GM21737 (cell line): ENCODE measurements around the gene UGT3A2.
"Not testable (repeated sequence)": the region's sequence is repeated elsewhere in the genome, so short reads cannot be mapped to it uniquely, and the experiment has no call there.

Source experiments
- ATAC-seq: cut with Tn5 transposase; IDR thresholded peaks from one replicate; pipeline ENCODE4 v1.9.1; 2021; ENCODE audit warnings: mild to moderate bottlenecking, moderate library complexity; ENCODE audit not compliant: unreplicated experiment

UGT3A2 gene

DNA sequence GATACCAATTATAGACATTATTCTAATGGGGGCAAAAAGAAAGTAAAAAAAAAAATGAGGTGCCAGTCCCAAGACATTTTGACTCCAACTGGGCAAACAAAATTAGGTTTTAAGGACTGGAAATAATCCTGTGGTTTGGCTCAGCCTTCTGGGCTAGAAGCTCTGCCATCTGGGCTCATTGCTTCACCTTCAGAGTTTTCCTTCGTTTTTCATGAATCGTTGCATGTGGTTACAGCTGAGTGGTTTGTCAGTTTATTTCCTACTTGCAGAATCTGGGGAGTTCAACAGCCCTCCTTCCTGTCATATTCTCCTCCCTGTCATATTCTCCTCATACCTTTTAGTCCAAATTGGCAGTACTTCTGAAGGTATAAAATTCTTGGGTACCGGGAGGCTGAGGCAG is 12.0 kb downstream of the UGT3A2 start:
- ATAC-seq, result no peak

- no peak for ATAC-seq
These were observed 14.1 kb downstream of the UGT3A2 start for GRCh38 chr5:36052538-36052937.

DNA sequence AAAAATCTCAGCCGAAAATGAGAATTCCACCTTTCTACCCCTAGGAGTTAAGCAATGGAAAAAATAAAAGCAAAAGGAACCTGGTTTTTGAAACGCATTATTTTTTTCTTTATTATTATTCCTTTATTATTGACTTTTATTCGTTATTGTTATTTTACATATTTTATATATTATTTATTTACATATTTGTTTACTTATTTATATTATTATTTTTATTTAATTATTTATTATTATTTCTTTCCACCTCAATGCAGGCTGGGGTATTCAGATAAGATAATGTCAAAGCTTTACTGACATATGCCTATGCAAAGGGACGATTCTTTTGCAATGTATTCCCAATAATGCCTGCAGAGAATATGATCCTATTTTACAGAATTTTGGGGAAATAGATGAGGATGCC is 16.7 kb downstream of the UGT3A2 start:
- ATAC-seq, result no peak

DNA sequence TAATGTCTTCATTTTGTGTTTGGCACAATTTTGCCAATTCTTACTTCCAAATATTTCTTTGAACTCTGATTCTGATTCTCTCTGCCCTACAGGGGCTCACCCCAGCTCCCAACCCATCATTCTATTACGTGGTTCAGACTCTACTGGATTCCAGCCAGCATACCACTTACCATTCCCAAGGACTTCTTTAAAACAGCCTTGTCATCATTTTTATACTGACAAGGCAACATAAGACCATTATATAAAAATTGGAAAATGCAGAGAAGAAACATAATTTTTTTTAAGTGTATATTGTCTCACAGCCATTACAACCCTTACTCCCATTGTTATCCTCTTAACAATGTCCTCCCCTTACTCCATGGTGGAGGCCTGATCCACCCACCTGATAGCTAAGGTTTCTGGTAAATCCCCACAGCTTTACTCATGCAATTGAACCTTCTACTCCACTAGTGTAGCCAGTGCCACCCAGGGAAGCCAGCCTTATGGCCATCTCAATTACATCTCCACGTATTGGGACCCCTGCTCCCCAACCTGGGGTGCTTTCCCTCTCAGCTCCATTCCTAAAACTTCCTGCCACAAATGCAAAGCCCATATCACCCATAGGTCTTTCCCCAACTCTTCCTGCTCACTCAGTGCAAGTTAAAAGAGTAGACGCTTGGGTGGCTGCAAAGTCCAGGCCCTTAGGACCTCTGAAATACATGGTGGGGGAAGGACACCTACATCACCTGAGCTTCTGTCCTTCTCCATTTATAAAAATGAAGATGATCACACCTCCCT is 19.1 kb downstream of the UGT3A2 start:
- ATAC-seq, result no peak

DNA sequence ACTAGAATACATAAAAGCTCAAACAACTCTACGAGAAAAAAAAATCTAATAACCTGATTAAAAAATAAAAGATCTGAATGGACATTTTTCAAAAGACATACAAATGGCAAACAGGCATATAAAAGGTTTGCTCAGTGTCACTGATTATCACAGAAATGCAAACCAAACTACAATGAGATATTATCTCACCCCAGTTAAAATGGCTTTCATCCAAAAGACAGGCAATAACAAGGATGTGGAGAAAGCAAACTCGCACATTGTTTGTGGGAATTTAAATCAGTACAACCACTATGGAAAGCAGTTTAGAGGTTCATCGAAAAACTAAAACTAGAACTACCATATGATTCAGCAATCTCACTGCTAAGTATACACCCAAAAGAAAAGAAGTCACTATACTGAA is 20.8 kb downstream of the UGT3A2 start:
- no peak for ATAC-seq

- ATAC-seq, result no peak
These were observed 25.2 kb downstream of the UGT3A2 start for GRCh38 chr5:36041537-36041845.

DNA sequence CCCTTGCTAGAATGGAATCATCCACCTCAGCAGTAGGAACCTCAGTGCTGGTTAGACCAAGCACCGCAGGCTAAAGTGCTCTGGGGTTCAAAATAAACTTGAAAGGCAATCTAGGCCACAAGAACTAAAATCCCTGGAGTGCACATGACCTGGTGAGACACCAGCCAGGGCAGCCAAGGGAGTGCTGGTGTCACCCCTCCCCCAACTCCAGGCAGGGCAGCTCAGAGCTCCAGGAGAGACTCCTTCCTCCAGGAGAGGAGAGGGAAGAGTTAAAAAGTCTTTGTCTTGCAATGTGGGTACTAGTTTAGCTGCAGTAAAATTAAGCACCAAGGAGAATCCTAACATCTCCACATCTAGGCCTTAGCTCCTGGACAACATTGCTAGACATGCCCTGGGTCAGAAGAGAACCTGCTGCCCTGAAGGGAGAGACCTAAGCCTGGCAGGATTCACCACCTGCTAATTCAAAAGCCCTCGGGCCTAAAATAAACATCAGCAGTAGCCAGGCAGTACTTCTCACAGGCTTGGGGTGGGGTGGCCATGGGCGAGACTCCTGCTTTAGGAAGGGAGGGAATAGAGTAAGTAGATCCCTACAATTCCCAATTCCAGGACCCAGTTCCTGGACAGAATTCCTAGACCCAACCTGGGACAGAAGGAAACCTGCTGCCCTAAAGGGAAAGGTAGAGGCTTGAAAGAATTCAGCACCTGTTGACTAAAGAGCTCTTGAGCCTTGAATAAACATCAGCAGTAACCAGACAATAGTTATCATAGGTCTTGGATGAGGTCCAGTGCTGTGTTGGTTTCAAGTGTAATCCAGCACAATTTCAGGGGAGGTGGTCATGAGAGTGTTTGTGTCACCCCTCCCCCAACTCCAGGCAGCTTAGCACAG is 25.8 kb downstream of the UGT3A2 start:
- no peak for ATAC-seq

- no peak for ATAC-seq
These were observed 31.0 kb downstream of the UGT3A2 start for GRCh38 chr5:36035696-36036095.

DNA sequence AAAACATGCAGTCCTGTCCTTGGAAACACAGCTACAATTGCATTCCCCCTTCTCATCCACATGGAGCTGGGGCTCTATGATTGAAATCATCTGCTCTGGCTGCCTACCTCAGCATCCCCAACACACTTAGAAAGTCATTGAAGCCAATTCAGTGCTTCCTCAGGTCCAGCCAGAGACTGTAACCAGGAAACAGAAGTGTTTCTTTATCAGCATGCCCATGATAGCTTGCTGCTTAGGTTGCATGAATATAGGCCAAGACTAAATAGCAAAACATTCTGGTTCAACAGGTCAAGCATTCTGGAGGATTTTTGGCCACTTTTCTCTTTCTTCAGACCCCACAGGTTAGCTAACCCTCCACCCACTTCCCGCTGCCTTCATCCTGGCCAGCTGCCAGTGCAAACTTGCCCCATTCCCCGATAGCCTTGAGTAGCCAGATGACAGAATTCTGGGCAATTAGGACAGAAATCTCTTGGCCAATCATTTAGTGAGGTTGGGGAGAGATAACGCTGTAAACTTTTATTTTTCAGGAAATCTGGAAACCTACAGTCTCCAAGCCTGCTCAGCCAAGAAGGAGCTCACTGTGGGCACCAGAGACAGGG is 32.0 kb downstream of the UGT3A2 start:
- not testable (repeated sequence) for ATAC-seq

DNA sequence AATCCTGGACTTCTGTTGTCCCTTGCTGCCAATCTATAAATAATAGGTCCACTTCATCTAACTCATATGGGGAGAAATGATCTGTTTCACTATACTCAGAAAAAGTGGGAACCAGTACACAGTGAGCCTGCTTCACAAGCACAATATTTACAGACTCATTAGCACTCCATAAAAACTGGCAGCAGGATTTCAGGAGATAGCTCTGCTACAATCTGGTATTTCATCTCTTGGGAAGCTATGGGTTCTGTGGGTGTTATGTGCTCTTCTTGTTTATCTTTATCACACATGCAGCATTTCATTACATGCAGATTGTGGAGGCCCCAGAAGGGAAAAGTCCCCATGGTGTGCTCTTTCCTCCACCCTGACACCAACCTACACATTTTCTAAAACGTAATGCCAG is 33.2 kb downstream of the UGT3A2 start:
- ATAC-seq, result no peak

DNA sequence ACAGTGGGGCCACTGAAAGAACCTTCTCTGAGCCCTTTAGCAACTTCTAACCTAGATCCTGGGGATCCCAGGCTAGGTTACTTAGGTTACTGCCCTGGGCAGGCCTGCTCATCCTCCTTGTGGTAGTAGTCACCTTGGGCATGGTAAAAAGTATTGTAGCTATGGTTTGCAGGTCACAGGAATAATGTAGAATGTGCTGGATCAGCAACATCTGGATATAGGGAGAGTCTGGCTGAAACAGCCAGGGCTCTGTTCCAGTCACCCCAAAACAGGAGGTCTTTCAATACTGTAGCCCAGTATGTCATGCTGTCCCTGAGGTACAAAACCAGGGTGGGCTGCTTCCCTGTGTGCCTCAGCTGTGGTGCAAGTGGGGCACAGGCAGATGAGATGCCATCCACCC is 33.6 kb downstream of the UGT3A2 start:
- ATAC-seq, result no peak

DNA sequence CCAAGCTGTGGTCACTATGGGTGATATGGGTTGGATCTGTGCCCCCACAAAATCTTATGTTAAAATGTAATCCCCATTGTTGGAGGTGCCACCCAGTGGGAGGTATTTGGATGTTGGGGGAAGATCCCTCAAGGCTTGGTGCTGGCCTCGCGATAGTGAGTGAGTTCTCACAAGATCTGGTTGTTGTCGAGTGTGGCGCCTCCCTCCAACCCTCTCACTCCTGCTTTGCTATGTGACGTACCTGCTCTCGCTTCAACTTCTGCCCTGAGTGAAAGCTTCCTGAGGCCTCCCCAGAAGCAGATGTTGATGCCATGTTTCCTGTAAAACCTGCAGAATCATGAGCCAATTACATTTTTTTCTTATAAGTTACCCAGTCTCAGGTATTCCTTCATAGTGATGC is 35.5 kb downstream of the UGT3A2 start:
- no peak for ATAC-seq

DNA sequence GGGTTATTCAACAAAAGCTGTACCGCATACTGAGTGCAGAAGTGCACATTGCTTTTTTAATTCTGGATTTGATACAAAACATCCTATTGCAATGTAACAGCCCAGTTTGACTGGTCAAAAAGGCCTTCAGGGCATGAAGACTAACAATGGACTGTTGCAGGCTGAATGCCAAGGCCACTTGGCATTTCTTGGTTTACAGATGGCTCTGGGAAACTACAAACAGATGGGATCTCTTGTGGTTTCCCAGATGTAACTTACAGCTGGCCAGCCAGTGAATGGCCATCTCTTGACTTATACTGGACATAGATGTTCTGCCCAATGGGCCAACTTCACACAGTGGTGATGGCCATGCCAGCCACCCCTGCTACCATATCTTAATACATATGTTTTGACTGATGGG is 36.8 kb downstream of the UGT3A2 start:
- ATAC-seq, result no peak

- no peak for ATAC-seq
These were observed 37.7 kb downstream of the UGT3A2 start for GRCh38 chr5:36028816-36029465.

GRCh38 chr5:36027711-36028110 is 39.0 kb downstream of the UGT3A2 start:
- ATAC-seq, result no peak

DNA sequence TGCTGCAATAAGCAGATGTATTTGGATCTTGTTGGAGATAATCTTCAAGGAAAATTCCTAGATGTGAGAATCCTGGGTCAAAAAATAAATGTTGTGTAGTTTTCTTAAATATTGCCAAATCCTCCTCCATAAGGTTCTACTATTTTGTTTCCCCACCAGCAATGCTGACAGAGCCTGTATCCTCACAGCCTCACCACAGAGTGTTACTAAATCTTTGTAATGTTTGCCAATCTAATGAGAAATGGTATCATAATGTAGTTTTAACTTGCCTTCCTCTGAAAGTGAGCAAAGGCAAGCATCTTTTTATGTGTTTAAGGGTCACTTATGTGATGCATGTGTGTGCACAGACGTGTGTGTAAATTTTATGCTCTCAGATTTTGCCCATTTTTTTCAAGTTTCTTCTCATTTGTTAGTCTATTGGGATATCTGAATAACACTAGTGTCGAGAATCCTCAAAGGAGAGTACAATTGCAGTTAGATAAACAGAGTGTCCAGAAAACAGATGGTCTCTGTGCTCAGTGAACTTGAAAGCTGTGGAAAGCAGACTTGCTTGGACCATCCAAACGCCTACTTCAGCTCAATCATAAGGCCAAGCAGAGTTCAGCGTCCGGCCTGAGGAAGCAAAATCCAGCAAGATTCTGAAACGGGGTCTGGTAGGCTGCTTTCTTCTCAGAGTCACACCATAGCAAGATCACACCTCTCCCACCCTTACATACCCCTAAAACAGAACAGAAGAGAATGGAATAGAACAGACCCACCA is 39.8 kb downstream of the UGT3A2 start:
- ATAC-seq, result no peak

DNA sequence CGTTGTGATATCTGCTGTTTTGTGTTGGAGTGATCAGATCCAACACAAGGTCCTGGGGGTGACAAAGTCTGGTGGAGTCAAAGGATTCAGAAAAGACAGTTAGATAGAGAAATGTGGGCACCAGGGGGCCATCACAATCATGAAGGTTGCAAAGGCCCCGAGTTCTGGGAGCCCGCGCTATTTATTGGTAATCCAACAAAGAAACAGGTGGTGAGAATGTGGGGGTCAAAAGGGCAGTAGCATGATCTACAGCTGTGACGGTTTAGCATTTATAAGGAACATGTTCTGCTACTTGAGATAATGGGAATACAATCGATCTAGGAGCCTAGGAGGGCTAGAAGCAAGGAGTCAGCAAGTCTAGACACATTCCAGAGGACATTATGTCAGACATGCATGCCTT is 44.4 kb downstream of the UGT3A2 start:
- not testable (repeated sequence) for ATAC-seq

DNA sequence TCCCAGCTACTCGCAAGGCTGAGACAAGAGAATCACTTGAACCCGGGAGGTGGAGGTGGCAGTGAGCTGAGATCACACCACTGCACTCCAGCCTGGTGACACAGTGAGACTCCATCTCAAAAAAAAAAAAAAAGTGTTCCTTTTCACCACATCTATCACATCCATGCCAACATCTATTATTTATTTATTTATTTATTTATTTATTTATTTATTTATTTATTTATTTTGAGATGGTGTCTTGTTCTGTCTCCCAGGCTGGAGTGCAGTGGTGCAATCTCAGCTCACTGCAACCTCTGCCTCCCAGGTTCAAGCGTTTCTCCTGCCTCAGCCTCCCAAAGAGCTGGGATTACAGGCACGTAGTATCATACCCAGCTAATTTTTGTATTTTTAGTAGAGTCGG is 47.1 kb downstream of the UGT3A2 start:
- not testable (repeated sequence) for ATAC-seq

DNA sequence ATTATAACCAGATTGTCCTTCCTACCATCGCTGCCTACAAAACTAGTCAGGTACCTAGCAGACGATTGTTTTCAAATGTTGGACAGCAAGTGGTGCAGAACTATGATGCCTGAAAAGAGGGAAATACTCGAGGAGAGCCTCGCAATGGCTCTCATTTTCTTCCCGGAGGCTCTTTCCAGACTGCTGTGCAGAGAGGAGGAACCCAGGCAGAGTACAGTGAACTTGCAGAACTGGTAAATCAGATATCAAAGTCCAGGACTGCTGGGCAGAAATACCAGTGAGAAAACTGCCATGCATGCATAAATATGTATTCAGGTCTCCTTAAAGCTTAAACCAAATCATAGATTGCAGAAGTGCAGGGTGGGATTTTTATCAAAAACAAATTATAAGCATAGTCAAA is 49.1 kb downstream of the UGT3A2 start:
- no peak for ATAC-seq

DNA sequence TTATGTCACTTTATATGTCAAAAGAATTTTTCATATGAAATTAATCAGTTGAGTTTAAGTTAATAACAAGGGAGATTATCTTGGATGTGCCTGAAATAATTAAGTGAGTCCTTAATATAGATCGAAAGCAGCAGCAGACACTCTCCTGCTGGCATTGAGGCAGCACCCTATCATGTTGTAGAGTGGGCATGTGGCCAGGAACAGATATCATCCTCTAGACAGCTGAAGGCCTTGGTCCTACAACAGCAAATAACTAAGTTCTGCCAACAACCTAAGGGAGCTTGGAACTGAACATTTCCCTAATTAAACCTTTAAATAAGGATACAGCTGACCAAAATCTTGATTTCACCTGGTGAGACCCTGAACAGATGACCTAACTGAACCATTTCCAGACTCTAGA is 49.7 kb downstream of the UGT3A2 start:
- no peak for ATAC-seq

DNA sequence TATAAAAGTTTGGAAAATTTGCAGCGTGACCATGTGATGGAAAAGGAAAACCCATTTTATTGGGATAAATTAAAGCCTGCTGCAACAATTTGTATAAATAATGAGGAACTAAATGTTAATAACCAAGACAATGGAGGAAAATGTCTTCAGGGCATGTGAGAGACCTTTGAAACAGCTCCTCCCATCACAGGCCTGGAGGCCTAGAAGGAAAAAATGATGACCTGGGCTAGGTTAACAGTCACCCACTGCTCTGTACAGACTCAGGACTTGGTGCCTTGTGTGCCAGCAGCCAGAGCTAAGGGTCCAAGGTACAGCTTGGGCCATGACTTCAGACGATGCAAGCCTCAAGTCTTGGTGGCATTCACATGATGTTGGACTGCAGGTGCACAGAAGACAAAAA is 53.5 kb downstream of the UGT3A2 start:
- ATAC-seq, result no peak
